Body of pancreas (tissue), 4 donors: ENCODE results near the gene ACVR1. TPM values are rescaled to one million over a fixed set of nuclear protein-coding genes. Genes with fewer than 3 reads are reported as not detected.

ENCODE experiments used
- ATAC-seq: fragments of 150-250 bp; one replicate; pipeline ENCODE4 v1.9.1; 2016
- DNase-seq, 4 donors: peaks; one replicate each; pipeline ENCODE4 v3.0.0-alpha.2; 2019
- H3K27ac ChIP-seq, 4 donors: fragments of 200-600 bp; sonication (generic); 1 replicate in 3 of 4; 2 replicates in 1 of 4; pipeline versions ENCODE4 v1.5.1 to v1.6.1; 2016 to 2019; ENCODE audit warnings: mild to moderate bottlenecking in 1 of 4, mixed read lengths in 1 of 4, moderate library complexity in 1 of 4
- H3K27me3 ChIP-seq, 2 donors: fragments of 200-600 bp; sonication (generic); one replicate each; pipeline ENCODE4 v1.6.0; 2016; ENCODE audit warnings: mild to moderate bottlenecking in 1 of 2
- H3K36me3 ChIP-seq, 2 donors: fragments of 200-600 bp; sonication (generic); replicated peaks in 1 of 2; 2 replicates each; pipeline ENCODE4 v1.5.1; 2016; ENCODE audit warnings: low read depth in 2 of 2; ENCODE audit not compliant: insufficient read depth in 1 of 2
- H3K4me1 ChIP-seq: fragments of 200-600 bp; sonication (generic); one replicate; pipeline ENCODE4 v1.6.0; 2016
- H3K4me3 ChIP-seq, 2 donors: fragments of 200-600 bp; sonication (generic); 1 replicate in 1 of 2; 2 replicates in 1 of 2; pipeline ENCODE4 v1.5.1; 2016 to 2019
- H3K9me3 ChIP-seq, 3 donors: fragments of 200-600 bp; sonication (generic); 1 replicate in 2 of 3; 2 replicates in 1 of 3; pipeline ENCODE4 v1.5.1; 2016
- POLR2A ChIP-seq, 3 donors: fragments of 450-650 bp; IDR thresholded peaks; one replicate each; pipeline ENCODE4 v1.6.1; 2016; ENCODE audit warnings: antibody characterized with exemption in 3 of 3, mild to moderate bottlenecking in 2 of 3
- WGBS, 2 donors: methylation state at CpG; one replicate each; pipeline ENCODE4 v1.1.5; 2017; 5-methylcytosine and 5-hydroxymethylcytosine counted together
- intact Hi-C: fragments of 100-400 bp; cut with DNase I; formaldehyde crosslinking; loops from one replicate; pipeline ENCODE4 v1.15.1; 2023
- total RNA-seq, 2 donors: library from RNA; depleted of rRNA; stranded (reverse); fragments of >200 nt; gene quantifications; one replicate each; pipeline ENCODE4 v1.1.0, GENCODE V29; 2016
- TF ChIP-seq, protein P1 (sequence below), 7 experiments: fragments of 450-650 bp in 4 of 7; fragments of 200-600 bp in 3 of 7; sonication (generic) in 3 of 7; IDR thresholded peaks; one replicate each; pipeline ENCODE4 v1.5.1; 2016 to 2019; ENCODE audit warnings: antibody characterized with exemption in 7 of 7

The ACVR1 gene
- total RNA-seq, 2 donors from 2014 or later = 14.0 to 18.5 TPM

DNA sequence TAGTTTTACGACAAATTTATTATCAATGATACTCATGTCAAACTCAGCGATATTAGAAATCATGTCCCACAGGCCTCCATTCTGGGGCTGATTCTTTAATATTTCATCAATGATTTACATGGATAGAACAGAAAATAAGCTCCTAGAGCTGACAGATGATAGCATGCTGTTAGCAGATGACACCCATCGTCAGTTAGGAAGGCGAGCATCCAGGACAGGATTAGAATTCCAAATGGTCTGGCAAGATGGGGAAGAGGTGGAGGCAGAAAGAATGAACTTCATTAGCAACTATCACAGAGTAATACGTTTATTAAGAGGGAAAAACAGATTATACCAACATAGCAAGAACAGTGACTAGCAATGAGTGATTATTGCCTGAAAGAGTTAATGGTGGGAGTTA is 46.2 kb upstream of the ACVR1 start:
- no peak for ATAC-seq
- 88 to 90% methylated on average over 5 of the region's 5 CpGs for WGBS, 2 donors

DNA sequence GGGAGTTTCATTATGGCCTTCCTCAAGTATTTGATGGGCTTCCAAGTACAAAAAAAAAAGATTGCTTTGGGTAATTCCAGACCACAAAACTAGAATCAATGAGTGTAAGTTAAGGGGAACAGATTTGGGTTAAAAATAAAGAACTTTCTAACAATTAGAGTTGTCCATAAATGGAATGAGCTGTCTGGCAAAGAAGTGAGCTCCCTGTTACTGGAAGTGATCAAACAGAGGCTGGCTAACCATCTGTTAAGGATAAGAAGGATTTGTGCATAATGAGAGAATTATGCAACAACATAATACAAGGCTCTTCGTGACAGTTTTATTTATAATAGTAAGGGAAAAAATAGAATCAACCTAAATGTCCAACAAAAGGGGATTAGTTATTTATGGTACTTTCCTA is 44.6 kb upstream of the ACVR1 start:
- H3K4me1 ChIP-seq = no peaks in the 10 kb centered on the region
- WGBS, 2 donors = 51% methylated on average over 1 of the region's 1 CpG
- DNase-seq (no peak), ATAC-seq (no peak)
- no peak overlapping the region for H3K4me3 ChIP-seq
- TF ChIP-seq, protein P1, sequence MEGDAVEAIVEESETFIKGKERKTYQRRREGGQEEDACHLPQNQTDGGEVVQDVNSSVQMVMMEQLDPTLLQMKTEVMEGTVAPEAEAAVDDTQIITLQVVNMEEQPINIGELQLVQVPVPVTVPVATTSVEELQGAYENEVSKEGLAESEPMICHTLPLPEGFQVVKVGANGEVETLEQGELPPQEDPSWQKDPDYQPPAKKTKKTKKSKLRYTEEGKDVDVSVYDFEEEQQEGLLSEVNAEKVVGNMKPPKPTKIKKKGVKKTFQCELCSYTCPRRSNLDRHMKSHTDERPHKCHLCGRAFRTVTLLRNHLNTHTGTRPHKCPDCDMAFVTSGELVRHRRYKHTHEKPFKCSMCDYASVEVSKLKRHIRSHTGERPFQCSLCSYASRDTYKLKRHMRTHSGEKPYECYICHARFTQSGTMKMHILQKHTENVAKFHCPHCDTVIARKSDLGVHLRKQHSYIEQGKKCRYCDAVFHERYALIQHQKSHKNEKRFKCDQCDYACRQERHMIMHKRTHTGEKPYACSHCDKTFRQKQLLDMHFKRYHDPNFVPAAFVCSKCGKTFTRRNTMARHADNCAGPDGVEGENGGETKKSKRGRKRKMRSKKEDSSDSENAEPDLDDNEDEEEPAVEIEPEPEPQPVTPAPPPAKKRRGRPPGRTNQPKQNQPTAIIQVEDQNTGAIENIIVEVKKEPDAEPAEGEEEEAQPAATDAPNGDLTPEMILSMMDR (IDR thresholded peaks at IDR 0.05) = no peak
- TF ChIP-seq POLR2A (IDR thresholded peaks at IDR 0.05) = no peak
- no peaks in the 10 kb centered on the region for H3K36me3 ChIP-seq
- intact Hi-C loops = no loop called here
- H3K27me3 ChIP-seq = no peaks in the 10 kb centered on the region
- H3K27ac ChIP-seq = no peak overlapping the region
- H3K9me3 ChIP-seq = no peaks in the 10 kb centered on the region

More for the DNA sequence above, 46.2 kb upstream of the ACVR1 start:
- Histone ChIP-seq H3K4me3 (no peak overlapping the region), H3K4me1 (no peaks in the 10 kb centered on the region), H3K36me3 (no peaks in the 10 kb centered on the region), H3K27ac (no peak overlapping the region), H3K9me3 (no peaks in the 10 kb centered on the region), H3K27me3 (no peaks in the 10 kb centered on the region)
- no peak for DNase-seq
- intact Hi-C loops = no loop called here
- TF ChIP-seq POLR2A (IDR thresholded peaks at IDR 0.05) = no peak
- TF ChIP-seq, protein P1 (IDR thresholded peaks at IDR 0.05) = no peak

DNA sequence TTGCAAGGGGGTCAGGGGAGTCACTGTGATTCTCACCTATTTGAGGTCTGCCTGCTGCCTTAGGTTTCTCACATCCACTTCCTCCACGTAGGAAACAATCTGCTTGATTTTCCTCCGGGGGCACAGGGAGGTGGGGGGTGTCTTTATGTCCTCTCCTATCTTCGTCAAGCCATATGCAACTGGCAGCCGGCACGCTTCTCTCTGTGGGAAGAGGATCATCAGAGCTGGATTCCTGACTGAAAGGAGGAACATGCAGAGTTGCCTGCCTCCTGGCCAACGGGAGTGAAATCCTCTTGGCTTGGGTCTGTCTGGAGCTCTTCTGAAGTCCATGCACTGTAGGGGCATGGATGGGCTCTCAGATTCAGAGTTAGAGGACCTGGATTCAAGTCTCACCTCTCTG is 43.1 kb upstream of the ACVR1 start:
- Histone ChIP-seq H3K4me3 (no peak overlapping the region), H3K9me3 (no peaks in the 10 kb centered on the region), H3K4me1 (no peaks in the 10 kb centered on the region), H3K27me3 (no peaks in the 10 kb centered on the region), H3K36me3 (no peaks in the 10 kb centered on the region), H3K27ac (no peak overlapping the region)
- TF ChIP-seq POLR2A (IDR thresholded peaks at IDR 0.05) = no peak
- TF ChIP-seq, protein P1 (IDR thresholded peaks at IDR 0.05) = no peak
- DNase-seq (no peak), ATAC-seq (no peak)
- 65 to 66% methylated on average over 6 of the region's 6 CpGs for WGBS, 2 donors
- intact Hi-C loops = no loop called here

DNA sequence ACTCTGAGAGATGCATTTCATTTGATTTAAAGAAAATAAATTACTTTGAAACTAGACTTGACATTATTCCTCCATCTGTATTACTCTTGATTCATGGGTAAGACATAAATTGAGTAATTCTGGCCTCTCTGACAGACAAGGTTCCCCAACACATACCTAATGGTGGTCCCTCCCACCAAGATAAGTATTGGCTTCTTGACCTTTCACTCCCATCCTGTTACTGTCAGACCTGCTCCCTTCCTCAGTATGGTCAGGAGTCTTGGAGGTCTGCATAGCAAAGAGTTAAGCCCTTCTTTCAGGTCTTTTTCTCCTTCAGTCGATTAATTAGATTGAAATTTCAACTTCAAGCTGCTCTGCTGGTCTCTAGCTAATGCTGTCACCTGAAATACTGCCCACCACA is 42.2 kb upstream of the ACVR1 start:
- no peaks in the 10 kb centered on the region for H3K9me3 ChIP-seq
- intact Hi-C loops = no loop called here
- no peaks in the 10 kb centered on the region for H3K4me1 ChIP-seq
- H3K27me3 ChIP-seq = no peaks in the 10 kb centered on the region
- ATAC-seq (no peak), DNase-seq (no peak)
- WGBS, 2 donors = 52 to 81% methylated on average over 1 of the region's 1 CpG
- no peaks in the 10 kb centered on the region for H3K36me3 ChIP-seq
- no peak for TF ChIP-seq POLR2A (IDR thresholded peaks at IDR 0.05)
- TF ChIP-seq, protein P1 (IDR thresholded peaks at IDR 0.05) = no peak
- H3K27ac ChIP-seq = no peak overlapping the region
- H3K4me3 ChIP-seq = no peak overlapping the region

DNA sequence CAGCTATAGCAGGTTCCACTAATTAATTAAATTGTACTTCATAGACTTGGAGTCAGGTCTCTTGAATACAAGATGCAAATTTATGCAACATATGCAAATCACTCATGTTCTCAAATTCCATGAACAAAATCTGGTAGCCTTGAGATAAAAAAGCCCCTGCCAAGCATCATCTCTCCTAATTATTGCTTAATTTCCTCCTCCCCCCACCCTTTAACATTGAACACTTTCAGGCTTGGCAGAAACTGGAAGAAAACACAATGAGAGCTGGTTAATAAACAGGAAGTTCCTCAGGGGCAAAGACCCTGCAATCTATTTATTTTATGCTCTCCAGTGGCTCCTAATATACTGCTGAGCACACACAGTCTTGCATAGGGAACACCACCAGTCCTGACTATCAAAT is 35.6 kb upstream of the ACVR1 start:
- Histone ChIP-seq H3K9me3 (no peaks in the 10 kb centered on the region), H3K4me1 (no peaks in the 10 kb centered on the region), H3K27ac (no peak overlapping the region), H3K36me3 (no peaks in the 10 kb centered on the region), H3K27me3 (no peaks in the 10 kb centered on the region), H3K4me3 (no peak overlapping the region)
- no peak for ATAC-seq
- TF ChIP-seq POLR2A (IDR thresholded peaks at IDR 0.05) = no peak
- TF ChIP-seq, protein P1 (IDR thresholded peaks at IDR 0.05) = no peak
- intact Hi-C loops = no loop called here
- DNase-seq = no peak
